ENCODE results near the gene SCAF11. TPM values are rescaled to one million over a fixed set of nuclear protein-coding genes. Genes with fewer than 3 reads are reported as not detected.

Gene SCAF11
- total and polyA plus RNA-seq, 10 of the 15 experiments (the other 5 are each of a cell fraction or from before 2014, with no cell fraction given) = 42.0 to 153 (median 100) TPM

GRCh38 chr12:45887544-45887943 is 102.8 kb downstream of the SCAF11 start:
- TF ChIP-seq JUNB (IDR thresholded peaks at IDR 0.05) (no peak), JUND (IDR thresholded peaks at IDR 0.05; ENCODE audit: low read depth, low read length) (no peak), BRCA1 (IDR thresholded peaks at IDR 0.05; ENCODE audit: low read depth, low read length) (no peak), ZNF24 (IDR thresholded peaks at IDR 0.05) (no peak), IKZF1 (conservative IDR thresholded peaks at IDR 0.05) (no peak), SREBF2 (IDR thresholded peaks at IDR 0.05; ENCODE audit: low read length) (no peak), ZBTB33 (IDR thresholded peaks at IDR 0.05) (no peak), RCOR1 (conservative IDR thresholded peaks at IDR 0.05; ENCODE audit: low read depth, low read length) (no peak), CBX3 (IDR thresholded peaks at IDR 0.05; ENCODE audit: borderline replicate concordance, low read depth) (no peak), MXI1 (IDR thresholded peaks at IDR 0.05; ENCODE audit: low read depth, low read length) (no peak), USF1 (IDR thresholded peaks at IDR 0.05; ENCODE audit: borderline replicate concordance, extremely low read length, insufficient read depth, low read depth, low read length) (no peak), RB1 (IDR thresholded peaks at IDR 0.05; ENCODE audit: borderline replicate concordance) (no peak), CHD1 (IDR thresholded peaks at IDR 0.05; ENCODE audit: low read depth, low read length) (no peak), MLLT1 (IDR thresholded peaks at IDR 0.05) (no peak), POLR2AphosphoS2 (IDR thresholded peaks at IDR 0.05; ENCODE audit: low read depth, low read length) (no peak), E2F4 (IDR thresholded peaks at IDR 0.05; ENCODE audit: low read depth, low read length) (no peak), SMC3 (IDR thresholded peaks at IDR 0.05; ENCODE audit: borderline replicate concordance, low read length) (no peak)
- H3K9ac ChIP-seq (ENCODE audit: control insufficient read depth, insufficient read depth, low read length) = no peak overlapping the region
- 97% methylated on average over 5 of the region's 5 CpGs for WGBS (ENCODE audit: insufficient coverage, insufficient replicate concordance, low lambda C conversion rate, missing lambda C conversion rate)
- no peak overlapping the region for H3K4me3 ChIP-seq
- peaks cover 2 to 9% of the 10 kb centered on the region in 2 experiments; a peak in 3 of 4 replicates for H3K36me3 ChIP-seq (ENCODE audit: control insufficient read depth in 2 of 2, insufficient read depth in 2 of 2, low read length in 1 of 2)
- DNase-seq (ENCODE audit: low read depth, low spot score) (no peak), FAIRE-seq (no peak), ATAC-seq (no peak)
- ChIA-PET RAD21 (ENCODE audit: unreplicated experiment) (interaction anchor here (0.7 kb wide), 1 partner anchor 172 kb away, joined by 3 read pairs; no protein-coding TSS in a partner anchor), SMC1A (ENCODE audit: uncharacterized antibody, unreplicated experiment) (interaction anchor here (1.6 kb wide), 1 partner anchor 98 kb away, joined by 3 read pairs; no protein-coding TSS in a partner anchor), CTCF (interaction anchor here (0.9 to 1.7 kb wide), 4 partner anchors 9 to 344 kb away, joined by 4 to 6 read pairs (median 4); no protein-coding TSS in a partner anchor), POLR2A (interaction anchor here (0.6 kb wide), 1 partner anchor 167 kb away, joined by 3 read pairs; no protein-coding TSS in a partner anchor)
- no TSS peak for BruUV-seq (replicated peaks)
- intact Hi-C loops (cut with micrococcal nuclease; ENCODE audit: unreplicated experiment) = no loop called here
- no peaks in the 10 kb centered on the region for H3K79me2 ChIP-seq (ENCODE audit: control insufficient read depth, insufficient read depth, low read length)
- no peak overlapping the region for H3K4me2 ChIP-seq (ENCODE audit: control insufficient read depth, insufficient read depth)
- H4K20me1 ChIP-seq (ENCODE audit: control insufficient read depth, insufficient read depth) = no peaks in the 10 kb centered on the region
- in situ Hi-C loops (cut with MboI) = no loop called here
- no peaks in the 10 kb centered on the region for H3K27me3 ChIP-seq (replicated peaks in 1 of 2; ENCODE audit: control insufficient read depth in 2 of 2, insufficient read depth in 2 of 2, low read length in 1 of 2)
- H3K27ac ChIP-seq (ENCODE audit: control insufficient read depth, insufficient read depth) = no peak overlapping the region
- no peaks in the 10 kb centered on the region for H3K4me1 ChIP-seq (ENCODE audit: control insufficient read depth, insufficient read depth, low read length)
- H3K9me3 ChIP-seq (replicated peaks; ENCODE audit: control insufficient read depth, insufficient read depth, low read length) = peaks cover 7% of the 10 kb centered on the region; the same call in 2 of the 3 replicates
- H2AFZ ChIP-seq (ENCODE audit: control insufficient read depth, low read depth, low read length) = no peak overlapping the region
